ENCODE data around the gene RPUSD3. TPM values are rescaled to one million over a fixed set of nuclear protein-coding genes. Genes with fewer than 3 reads are reported as not detected.
A peak's percentile ranks its signal among the peaks of the same experiment; 100 is the strongest.
"Not testable (repeated sequence)": the region's sequence is repeated elsewhere in the genome, so short reads cannot be mapped to it uniquely, and the experiment has no call there.

Gene RPUSD3
- total RNA-seq, 4 donors from 2014 or later = 44.4 to 57.1 (median 50.7) TPM

- TF ChIP-seq CTCF (IDR thresholded peaks at IDR 0.05) = no peak
- TF ChIP-seq POLR2A (IDR thresholded peaks at IDR 0.05) = no peak
These were observed 26.1 kb upstream of the RPUSD3 start for GRCh38 chr3:9869955-9870354.

GRCh38 chr3:9867106-9867505 is 23.3 kb upstream of the RPUSD3 start:
- H3K4me3 ChIP-seq (ENCODE audit: low read depth, poor library complexity, severe bottlenecking) = no peak overlapping the region
- intact Hi-C loops (cut with DNase I; ENCODE audit: low total_unique reads) = no loop called here
- WGBS, 2 donors = 82 to 91% methylated on average over 12 of the region's 12 CpGs
- no peak for DNase-seq (ENCODE audit: low spot score in 2 of 2)
- TF ChIP-seq CTCF (IDR thresholded peaks at IDR 0.05) (no peak), POLR2A (IDR thresholded peaks at IDR 0.05) (no peak)

More at GRCh38 chr3:9869955-9870354, 26.1 kb upstream of the RPUSD3 start:
- intact Hi-C loops (cut with DNase I; ENCODE audit: low total_unique reads) = no loop called here
- WGBS, 2 donors = 68 to 72% methylated on average over 5 of the region's 5 CpGs
- no peak for DNase-seq (ENCODE audit: low spot score in 2 of 2)
- H3K4me3 ChIP-seq (ENCODE audit: low read depth, poor library complexity, severe bottlenecking) = no peak overlapping the region

GRCh38 chr3:9866639-9867038 is 22.8 kb upstream of the RPUSD3 start:
- TF ChIP-seq CTCF (IDR thresholded peaks at IDR 0.05) = no peak
- intact Hi-C loops (cut with DNase I; ENCODE audit: low total_unique reads) = no loop called here

GRCh38 chr3:9865125-9865637 is 21.4 kb upstream of the RPUSD3 start:
- intact Hi-C loops (cut with DNase I; ENCODE audit: low total_unique reads); H3K4me3 ChIP-seq (ENCODE audit: low read depth, poor library complexity, severe bottlenecking); DNase-seq (ENCODE audit: low spot score in 2 of 2): not testable (repeated sequence)
- WGBS, 2 donors = 78 to 86% methylated on average over 10 of the region's 10 CpGs

More at GRCh38 chr3:9866639-9867038, 22.8 kb upstream of the RPUSD3 start:
- 65 to 78% methylated on average over 8 of the region's 8 CpGs for WGBS, 2 donors
- no peak overlapping the region for H3K4me3 ChIP-seq (ENCODE audit: low read depth, poor library complexity, severe bottlenecking)
- DNase-seq (ENCODE audit: low spot score in 2 of 2) = no peak

- DNase-seq (ENCODE audit: low spot score in 2 of 2) = peak; percentile 80 to 91
- intact Hi-C loops (cut with DNase I; ENCODE audit: low total_unique reads) = no loop called here
- TF ChIP-seq CTCF (IDR thresholded peaks at IDR 0.05) (no peak), POLR2A (IDR thresholded peaks at IDR 0.05) (no peak)
- no peak overlapping the region for H3K4me3 ChIP-seq (ENCODE audit: low read depth, poor library complexity, severe bottlenecking)
- WGBS, 2 donors = 72 to 74% methylated on average over 16 of the region's 16 CpGs
These were observed 20.6 kb upstream of the RPUSD3 start for GRCh38 chr3:9864200-9864927.

GRCh38 chr3:9863058-9863772 is 19.4 kb upstream of the RPUSD3 start:
- no peak overlapping the region for H3K4me3 ChIP-seq (ENCODE audit: low read depth, poor library complexity, severe bottlenecking)
- intact Hi-C loops (cut with DNase I; ENCODE audit: low total_unique reads) = no loop called here
- WGBS, 2 donors = 56 to 62% methylated on average over 15 to 16 of the region's 22 CpGs

More at GRCh38 chr3:9863058-9863772, 19.4 kb upstream of the RPUSD3 start:
- no peak for DNase-seq (ENCODE audit: low spot score in 2 of 2)
- TF ChIP-seq CTCF (IDR thresholded peaks at IDR 0.05) = no peak
- TF ChIP-seq POLR2A (IDR thresholded peaks at IDR 0.05) = no peak

All from lower leg skin (tissue), 4 donors.